GM23338 (cell line): ENCODE data around the gene MYH6. TPM values are rescaled to one million over a fixed set of nuclear protein-coding genes. Genes with fewer than 3 reads are reported as not detected.

Source experiments
- ATAC-seq: fragments of 200-7000 bp; cut with Tn5 transposase; 3 replicates; pipeline ENCODE4 v1.9.1; 2020
- DNase-seq: peaks from one replicate; pipeline ENCODE4 v3.0.0-alpha.2; 2015; ENCODE audit warnings: low spot score
- H2AFZ ChIP-seq: fragments of 200-600 bp; sonication (generic); 2 replicates; pipeline ENCODE4 v1.8.0; 2016; ENCODE audit warnings: antibody characterized with exemption, mild to moderate bottlenecking, moderate library complexity
- H3F3A ChIP-seq: fragments of 200-600 bp; sonication (generic); replicated peaks from 2 replicates; pipeline ENCODE4 v1.8.0; 2017; ENCODE audit warnings: antibody characterized with exemption, mixed run types, low read depth
- H3K27ac ChIP-seq: fragments of 200-600 bp; sonication (generic); 2 replicates; pipeline ENCODE4 v1.6.1; 2016; ENCODE audit warnings: low read depth
- H3K27me3 ChIP-seq: fragments of 200-600 bp; sonication (generic); 2 replicates; pipeline ENCODE4 v1.8.0; 2016; ENCODE audit warnings: mild to moderate bottlenecking, mixed run types, moderate library complexity; ENCODE audit not compliant: insufficient read depth
- H3K36me3 ChIP-seq: fragments of 200-600 bp; sonication (generic); 2 replicates; pipeline ENCODE4 v1.8.0; 2016; ENCODE audit warnings: mild to moderate bottlenecking; ENCODE audit not compliant: insufficient read depth
- H3K4me1 ChIP-seq: fragments of 200-600 bp; sonication (generic); 2 replicates; pipeline ENCODE4 v1.8.0; 2016; ENCODE audit warnings: mild to moderate bottlenecking, moderate library complexity; ENCODE audit not compliant: insufficient read depth
- H3K4me2 ChIP-seq: fragments of 200-600 bp; sonication (generic); 2 replicates; pipeline ENCODE4 v1.7.1; 2017; ENCODE audit warnings: mixed run types
- H3K4me3 ChIP-seq: fragments of 200-600 bp; sonication (generic); 2 replicates; pipeline ENCODE4 v1.6.1; 2016; ENCODE audit warnings: mixed run types
- H3K79me2 ChIP-seq: fragments of 200-600 bp; sonication (generic); replicated peaks from 2 replicates; pipeline ENCODE4 v1.8.0; 2017; ENCODE audit warnings: mild to moderate bottlenecking; ENCODE audit not compliant: insufficient read depth
- H3K9me2 ChIP-seq: fragments of 200-600 bp; sonication (generic); 2 replicates; pipeline ENCODE4 v1.8.0; 2017; ENCODE audit not compliant: insufficient read depth
- H4K20me1 ChIP-seq: fragments of 200-600 bp; sonication (generic); replicated peaks from 2 replicates; pipeline ENCODE4 v1.8.0; 2017; ENCODE audit warnings: mild to moderate bottlenecking; ENCODE audit not compliant: insufficient read depth
- H3K27ac Mint-ChIP-seq: 2 replicates; pipeline ENCODE4 v1.8.0; 2020; ENCODE audit warnings: inconsistent platforms, mild to moderate bottlenecking, moderate library complexity, mixed read lengths
- H3K27me3 Mint-ChIP-seq: 3 replicates; pipeline ENCODE4 v1.8.0; 2022; ENCODE audit warnings: low read depth, mild to moderate bottlenecking, moderate library complexity, mixed read lengths, inconsistent platforms; ENCODE audit not compliant: insufficient read depth, poor library complexity
- H3K36me3 Mint-ChIP-seq: 3 replicates; pipeline ENCODE4 v1.8.0; 2021; ENCODE audit warnings: low read depth, mild to moderate bottlenecking, inconsistent platforms, moderate library complexity, mixed read lengths
- H3K4me1 Mint-ChIP-seq: 3 replicates; pipeline ENCODE4 v1.8.0; 2020; ENCODE audit warnings: mild to moderate bottlenecking, inconsistent platforms, mixed read lengths
- H3K4me3 Mint-ChIP-seq: 3 replicates; pipeline ENCODE4 v1.8.0; 2021; ENCODE audit warnings: moderate library complexity, mild to moderate bottlenecking, inconsistent platforms, mixed read lengths
- H3K9me3 Mint-ChIP-seq: 3 replicates; pipeline ENCODE4 v1.8.0; 2020; ENCODE audit warnings: moderate library complexity, mild to moderate bottlenecking, inconsistent platforms, mixed read lengths
- CREB1 ChIP-seq: fragments of 250-450 bp; sonication (Bioruptor Pico); IDR thresholded peaks from 2 replicates; pipeline ENCODE4 v1.5.0; 2020; ENCODE audit warnings: low read depth, mild to moderate bottlenecking, moderate library complexity
- ETS1 ChIP-seq: IDR thresholded peaks from 2 replicates; pipeline ENCODE4 v1.6.1; 2016; ENCODE audit warnings: antibody characterized with exemption
- EZH2 ChIP-seq: fragments of 200-600 bp; sonication (generic); IDR thresholded peaks from one replicate; pipeline ENCODE4 v1.8.0; 2017; ENCODE audit warnings: antibody characterized with exemption, mild to moderate bottlenecking, low read depth; ENCODE audit not compliant: unreplicated experiment
- POLR2AphosphoS5 ChIP-seq: IDR thresholded peaks from 2 replicates; pipeline ENCODE4 v1.6.1; 2016; ENCODE audit warnings: antibody characterized with exemption, low read depth
- REST ChIP-seq: IDR thresholded peaks from one replicate; pipeline ENCODE4 v1.6.1; 2018; ENCODE audit warnings: antibody characterized with exemption; ENCODE audit not compliant: unreplicated experiment
- STAT1 ChIP-seq: IDR thresholded peaks from one replicate; pipeline ENCODE4 v1.6.1; 2016; ENCODE audit warnings: antibody characterized with exemption; ENCODE audit not compliant: unreplicated experiment
- ZNF114 ChIP-seq: fragments of 250-450 bp; sonication (Bioruptor Pico); IDR thresholded peaks from 2 replicates; pipeline ENCODE4 v1.5.0; 2020; ENCODE audit warnings: mild to moderate bottlenecking, moderate library complexity
- ZNF331 ChIP-seq: fragments of 250-450 bp; sonication (Bioruptor Pico); IDR thresholded peaks from 2 replicates; pipeline ENCODE4 v1.5.0; 2020; ENCODE audit warnings: low read depth, mild to moderate bottlenecking, moderate library complexity
- long read RNA-seq: library from polyadenylated mRNA; unstranded; transcript quantifications from one replicate; pipeline ENCODE4 v2.0.0, GENCODE V29; 2020; ENCODE audit not compliant: unreplicated experiment
- polyA plus RNA-seq: library from polyadenylated mRNA; unstranded; fragments of >200 nt; fragmentation: Nextera tagmentation; extraction: Ambion mirVana; gene quantifications from 2 replicates; pipeline ENCODE4 v1.2.1, GENCODE V29; 2016
- total RNA-seq: library from RNA; depleted of rRNA; stranded (reverse); fragments of >200 nt; shearing (Covaris generic); gene quantifications from 2 replicates; pipeline ENCODE4 v1.2.3, GENCODE V29; 2014; rRNA removed
- TF ChIP-seq, protein P1 (sequence below): fragments of 250-450 bp; sonication (Bioruptor Pico); IDR thresholded peaks from 2 replicates; pipeline ENCODE4 v1.5.0; 2020; ENCODE audit warnings: mild to moderate bottlenecking, moderate library complexity

MYH6 gene
- total RNA-seq (0.03 and 0.23 TPM in 2 replicates), polyA plus RNA-seq (0.10 and 2.1 TPM in 2 replicates)
- long read RNA-seq, result 0 reads

DNA sequence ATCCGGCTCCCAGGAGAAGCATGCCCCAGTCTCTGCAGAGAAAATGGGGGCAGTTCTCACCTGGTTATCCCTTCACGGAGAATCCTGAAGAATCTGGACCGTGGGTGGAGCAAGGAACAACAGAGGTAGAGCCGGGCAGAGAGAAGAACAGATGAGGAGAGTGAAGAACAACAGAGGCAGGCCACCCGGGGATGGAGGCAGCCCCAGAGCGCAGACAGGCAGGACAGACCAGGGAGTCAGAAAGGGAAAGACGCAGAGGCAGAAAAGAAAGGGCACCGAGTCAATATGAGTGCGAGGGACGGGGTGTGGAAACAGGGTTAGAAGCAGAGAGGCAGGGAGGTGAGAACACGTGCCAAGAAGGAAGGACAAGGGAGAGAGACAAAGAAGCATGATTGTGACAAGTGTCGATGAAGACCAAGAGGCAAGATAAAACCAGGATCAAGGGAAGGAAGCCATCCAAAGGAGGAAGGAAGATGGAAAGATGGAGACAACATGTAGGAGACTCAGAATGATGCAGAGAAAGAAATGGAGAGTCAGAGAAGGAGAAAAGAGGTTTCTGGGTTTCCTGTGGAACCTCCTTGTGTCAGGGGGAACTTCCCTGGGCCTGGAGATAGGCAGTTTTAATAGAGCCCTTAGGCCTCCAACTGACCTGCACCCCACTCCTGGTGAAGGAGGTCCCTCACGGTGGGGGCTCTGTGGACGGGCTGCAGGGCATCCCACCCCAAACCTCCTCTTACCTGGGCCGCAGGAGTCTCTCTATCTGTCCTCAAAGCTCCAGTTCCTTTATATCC lies at the start of gene MYH6:
Gene MYH6 (minus strand): TSS at position 758 of the 791 bp plus-strand sequence. CDS start 1,050 bp downstream, outside the sequence.
- ATAC-seq, result no peak
- Mint-ChIP-seq H3K4me3 (no peak within 1 kb of the TSS), H3K4me1 (peaks cover 6% of the 10 kb centered on the region; the same call in 2 of the 3 replicates)

More for the DNA sequence above, at the start of gene MYH6:
- H3K4me2 ChIP-seq, result no peak within 1 kb of the TSS
- Mint-ChIP-seq H3K27ac (no peak within 1 kb of the TSS), H3K27me3 (peaks cover 24% of the 10 kb centered on the region), H3K9me3 (no peaks in the 10 kb centered on the region; the same call in 2 of the 3 replicates), H3K36me3 (no peaks in the 10 kb centered on the region; the same call in 2 of the 3 replicates)
- TF ChIP-seq EZH2 (no peak), STAT1 (no peak), ZNF331 (no peak), ZNF114 (CRISPR knock-in tag) (no peak), CREB1 (CRISPR knock-in tag) (no peak), POLR2AphosphoS5 (no peak), ETS1 (no peak), REST (no peak)
- TF ChIP-seq, protein P1, sequence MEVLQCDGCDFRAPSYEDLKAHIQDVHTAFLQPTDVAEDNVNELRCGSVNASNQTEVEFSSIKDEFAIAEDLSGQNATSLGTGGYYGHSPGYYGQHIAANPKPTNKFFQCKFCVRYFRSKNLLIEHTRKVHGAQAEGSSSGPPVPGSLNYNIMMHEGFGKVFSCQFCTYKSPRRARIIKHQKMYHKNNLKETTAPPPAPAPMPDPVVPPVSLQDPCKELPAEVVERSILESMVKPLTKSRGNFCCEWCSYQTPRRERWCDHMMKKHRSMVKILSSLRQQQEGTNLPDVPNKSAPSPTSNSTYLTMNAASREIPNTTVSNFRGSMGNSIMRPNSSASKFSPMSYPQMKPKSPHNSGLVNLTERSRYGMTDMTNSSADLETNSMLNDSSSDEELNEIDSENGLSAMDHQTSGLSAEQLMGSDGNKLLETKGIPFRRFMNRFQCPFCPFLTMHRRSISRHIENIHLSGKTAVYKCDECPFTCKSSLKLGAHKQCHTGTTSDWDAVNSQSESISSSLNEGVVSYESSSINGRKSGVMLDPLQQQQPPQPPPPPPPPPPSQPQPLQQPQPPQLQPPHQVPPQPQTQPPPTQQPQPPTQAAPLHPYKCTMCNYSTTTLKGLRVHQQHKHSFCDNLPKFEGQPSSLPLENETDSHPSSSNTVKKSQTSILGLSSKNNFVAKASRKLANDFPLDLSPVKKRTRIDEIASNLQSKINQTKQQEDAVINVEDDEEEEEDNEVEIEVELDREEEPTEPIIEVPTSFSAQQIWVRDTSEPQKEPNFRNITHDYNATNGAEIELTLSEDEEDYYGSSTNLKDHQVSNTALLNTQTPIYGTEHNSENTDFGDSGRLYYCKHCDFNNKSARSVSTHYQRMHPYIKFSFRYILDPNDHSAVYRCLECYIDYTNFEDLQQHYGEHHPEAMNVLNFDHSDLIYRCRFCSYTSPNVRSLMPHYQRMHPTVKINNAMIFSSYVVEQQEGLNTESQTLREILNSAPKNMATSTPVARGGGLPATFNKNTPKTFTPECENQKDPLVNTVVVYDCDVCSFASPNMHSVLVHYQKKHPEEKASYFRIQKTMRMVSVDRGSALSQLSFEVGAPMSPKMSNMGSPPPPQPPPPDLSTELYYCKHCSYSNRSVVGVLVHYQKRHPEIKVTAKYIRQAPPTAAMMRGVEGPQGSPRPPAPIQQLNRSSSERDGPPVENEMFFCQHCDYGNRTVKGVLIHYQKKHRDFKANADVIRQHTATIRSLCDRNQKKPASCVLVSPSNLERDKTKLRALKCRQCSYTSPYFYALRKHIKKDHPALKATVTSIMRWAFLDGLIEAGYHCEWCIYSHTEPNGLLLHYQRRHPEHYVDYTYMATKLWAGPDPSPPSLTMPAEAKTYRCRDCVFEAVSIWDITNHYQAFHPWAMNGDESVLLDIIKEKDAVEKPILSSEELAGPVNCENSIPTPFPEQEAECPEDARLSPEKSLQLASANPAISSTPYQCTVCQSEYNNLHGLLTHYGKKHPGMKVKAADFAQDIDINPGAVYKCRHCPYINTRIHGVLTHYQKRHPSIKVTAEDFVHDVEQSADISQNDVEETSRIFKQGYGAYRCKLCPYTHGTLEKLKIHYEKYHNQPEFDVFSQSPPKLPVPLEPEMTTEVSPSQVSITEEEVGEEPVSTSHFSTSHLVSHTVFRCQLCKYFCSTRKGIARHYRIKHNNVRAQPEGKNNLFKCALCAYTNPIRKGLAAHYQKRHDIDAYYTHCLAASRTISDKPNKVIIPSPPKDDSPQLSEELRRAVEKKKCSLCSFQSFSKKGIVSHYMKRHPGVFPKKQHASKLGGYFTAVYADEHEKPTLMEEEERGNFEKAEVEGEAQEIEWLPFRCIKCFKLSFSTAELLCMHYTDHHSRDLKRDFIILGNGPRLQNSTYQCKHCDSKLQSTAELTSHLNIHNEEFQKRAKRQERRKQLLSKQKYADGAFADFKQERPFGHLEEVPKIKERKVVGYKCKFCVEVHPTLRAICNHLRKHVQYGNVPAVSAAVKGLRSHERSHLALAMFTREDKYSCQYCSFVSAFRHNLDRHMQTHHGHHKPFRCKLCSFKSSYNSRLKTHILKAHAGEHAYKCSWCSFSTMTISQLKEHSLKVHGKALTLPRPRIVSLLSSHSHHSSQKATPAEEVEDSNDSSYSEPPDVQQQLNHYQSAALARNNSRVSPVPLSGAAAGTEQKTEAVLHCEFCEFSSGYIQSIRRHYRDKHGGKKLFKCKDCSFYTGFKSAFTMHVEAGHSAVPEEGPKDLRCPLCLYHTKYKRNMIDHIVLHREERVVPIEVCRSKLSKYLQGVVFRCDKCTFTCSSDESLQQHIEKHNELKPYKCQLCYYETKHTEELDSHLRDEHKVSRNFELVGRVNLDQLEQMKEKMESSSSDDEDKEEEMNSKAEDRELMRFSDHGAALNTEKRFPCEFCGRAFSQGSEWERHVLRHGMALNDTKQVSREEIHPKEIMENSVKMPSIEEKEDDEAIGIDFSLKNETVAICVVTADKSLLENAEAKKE (CRISPR knock-in tag), result no peak
- H3K27ac ChIP-seq, result no peak within 1 kb of the TSS
- no peaks in the 10 kb centered on the region for H3K27me3 ChIP-seq
- no peak for DNase-seq
- no peak within 1 kb of the TSS for H2AFZ ChIP-seq
- no peaks in the 10 kb centered on the region for H3K36me3 ChIP-seq
- H3K79me2 ChIP-seq, result no peaks in the 10 kb centered on the region
- H3K9me2 ChIP-seq, result no peaks in the 10 kb centered on the region
- H4K20me1 ChIP-seq, result no peaks in the 10 kb centered on the region
- H3K4me1 ChIP-seq, result no peaks in the 10 kb centered on the region
- no peak within 1 kb of the TSS for H3K4me3 ChIP-seq
- no peaks in the 10 kb centered on the region for H3F3A ChIP-seq
